HEK293T (cell line): ENCODE data around the gene CYTH3.

Source experiments
- CTCF ChIA-PET: fragments of 350-600 bp; formaldehyde crosslinking; extraction: SDS; loops from one replicate; lab custom pipeline; 2021; ENCODE audit warnings: antibody characterized with exemption, inconsistent platforms; lab: Yijun Ruan, JAX
- POLR2A ChIA-PET: fragments of 350-600 bp; formaldehyde crosslinking; extraction: SDS; loops from one replicate; lab custom pipeline; 2020; ENCODE audit warnings: antibody characterized with exemption, inconsistent platforms; lab: Yijun Ruan, JAX
- DNase-seq: peaks from one replicate; pipeline ENCODE4 v3.0.0; 2012; ENCODE audit warnings: mixed read lengths; ENCODE audit errors: extremely low spot score
- ARNT ChIP-seq: fragments of 450-650 bp; IDR thresholded peaks from 2 replicates; pipeline ENCODE4 v1.6.1; 2017; ENCODE audit warnings: mild to moderate bottlenecking
- BHLHE40 ChIP-seq: fragments of 450-650 bp; IDR thresholded peaks from 2 replicates; pipeline ENCODE4 v1.6.1; 2016; ENCODE audit warnings: mild to moderate bottlenecking, moderate library complexity, borderline replicate concordance
- CTBP1 ChIP-seq: fragments of 450-650 bp; IDR thresholded peaks from 2 replicates; pipeline ENCODE4 v1.6.1; 2016; ENCODE audit warnings: borderline replicate concordance
- ELF4 ChIP-seq: fragments of 450-650 bp; IDR thresholded peaks from 2 replicates; pipeline ENCODE4 v1.6.1; 2017; ENCODE audit warnings: antibody characterized with exemption
- FOXA1 ChIP-seq: fragments of 450-650 bp; IDR thresholded peaks from 2 replicates; pipeline ENCODE4 v1.6.1; 2016; ENCODE audit warnings: mild to moderate bottlenecking
- FOXK2 ChIP-seq: fragments of 450-650 bp; IDR thresholded peaks from 2 replicates; pipeline ENCODE4 v1.6.1; 2016; ENCODE audit warnings: mild to moderate bottlenecking
- FOXM1 ChIP-seq: fragments of 450-650 bp; IDR thresholded peaks from 2 replicates; pipeline ENCODE4 v1.6.1; 2017; ENCODE audit warnings: mild to moderate bottlenecking, borderline replicate concordance
- HDGF ChIP-seq: fragments of 450-650 bp; IDR thresholded peaks from 2 replicates; pipeline ENCODE4 v1.6.1; 2017; ENCODE audit warnings: antibody characterized with exemption, borderline replicate concordance
- L3MBTL2 ChIP-seq: fragments of 450-650 bp; conservative IDR thresholded peaks from 2 replicates; pipeline ENCODE4 v1.6.1; 2016; ENCODE audit warnings: mild to moderate bottlenecking
- LEF1 ChIP-seq: fragments of 450-650 bp; IDR thresholded peaks from 2 replicates; pipeline ENCODE4 v1.6.1; 2017; ENCODE audit warnings: mild to moderate bottlenecking, borderline replicate concordance
- NFRKB ChIP-seq: fragments of 450-650 bp; IDR thresholded peaks from 2 replicates; pipeline ENCODE4 v1.6.1; 2016; ENCODE audit warnings: mild to moderate bottlenecking, moderate library complexity
- PKNOX1 ChIP-seq: fragments of 450-650 bp; IDR thresholded peaks from 2 replicates; pipeline ENCODE4 v1.6.1; 2016
- SP1 ChIP-seq: fragments of 450-650 bp; IDR thresholded peaks from 2 replicates; pipeline ENCODE4 v1.6.1; 2017
- SUZ12 ChIP-seq: fragments of 450-650 bp; IDR thresholded peaks from 2 replicates; pipeline ENCODE4 v1.6.1; 2016; ENCODE audit warnings: mild to moderate bottlenecking
- TARDBP ChIP-seq: fragments of 450-650 bp; IDR thresholded peaks from 2 replicates; pipeline ENCODE4 v1.6.1; 2016
- ZNF384 ChIP-seq: fragments of 450-650 bp; IDR thresholded peaks from 2 replicates; pipeline ENCODE4 v1.6.1; 2016

CYTH3 gene

GRCh38 chr7:6162650-6163366, 109.6 kb downstream of the CYTH3 start:
- CTCF ChIA-PET: no interaction called here
- POLR2A ChIA-PET: no interaction called here
- DNase-seq: no peak
- no peak for TF ChIP-seq TARDBP
- no peak for TF ChIP-seq FOXK2
- no peak for TF ChIP-seq ARNT
- TF ChIP-seq HDGF: no peak
- no peak for TF ChIP-seq NFRKB
- no peak for TF ChIP-seq SP1
- TF ChIP-seq L3MBTL2: no peak
- TF ChIP-seq LEF1: no peak
- TF ChIP-seq PKNOX1: no peak
- TF ChIP-seq FOXM1: no peak
- no peak for TF ChIP-seq ELF4
- no peak for TF ChIP-seq CTBP1
- TF ChIP-seq ZNF384: no peak
- TF ChIP-seq SUZ12: no peak
- no peak for TF ChIP-seq FOXA1
- no peak for TF ChIP-seq BHLHE40

DNA sequence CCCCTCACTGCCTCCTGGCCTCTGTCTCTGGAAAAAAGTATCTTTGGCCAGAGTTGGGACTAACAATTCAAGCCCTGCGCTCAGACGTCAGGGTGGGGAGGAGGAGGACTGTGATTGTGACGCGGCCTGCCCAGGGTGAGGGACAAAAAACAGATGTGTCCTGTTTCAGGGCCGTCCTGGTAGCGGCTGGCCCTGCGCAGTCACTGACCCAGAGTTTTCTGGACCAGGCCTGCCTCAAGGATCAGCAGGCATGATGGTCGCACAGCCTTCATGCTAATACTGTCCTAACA, 110.1 kb downstream of the CYTH3 start:
- TF ChIP-seq FOXM1: no peak
- CTCF ChIA-PET: no interaction called here
- DNase-seq: no peak
- POLR2A ChIA-PET: no interaction called here

GRCh38 chr7:6161463-6162330, 110.7 kb downstream of the CYTH3 start:
- ChIA-PET CTCF (no interaction called here), POLR2A (no interaction called here)
- TF ChIP-seq ARNT (no peak), ELF4 (no peak), ZNF384 (no peak), PKNOX1 (no peak), SUZ12 (no peak), L3MBTL2 (no peak), BHLHE40 (no peak), HDGF (no peak), CTBP1 (no peak), LEF1 (no peak), FOXA1 (no peak)
- no peak for DNase-seq

GRCh38 chr7:6160191-6160623, 112.2 kb downstream of the CYTH3 start:
- TF ChIP-seq HDGF (no peak), SUZ12 (no peak), PKNOX1 (no peak), ZNF384 (no peak), TARDBP (no peak), FOXM1 (no peak), FOXA1 (no peak), SP1 (no peak), BHLHE40 (no peak), CTBP1 (no peak), LEF1 (no peak), L3MBTL2 (no peak), FOXK2 (no peak), ARNT (no peak), ELF4 (no peak), NFRKB (no peak)
- DNase-seq: peak; percentile 68
- ChIA-PET CTCF (interaction anchor here (0.6 to 2.0 kb wide), 11 partner anchors 57 to 329 kb away, joined by 3 to 24 read pairs (median 4); no protein-coding TSS in a partner anchor), POLR2A (no interaction called here)

GRCh38 chr7:6159524-6160031, 112.8 kb downstream of the CYTH3 start:
- DNase-seq: no peak
- TF ChIP-seq FOXM1: no peak
- TF ChIP-seq NFRKB: no peak
- TF ChIP-seq FOXA1: no peak
- no peak for TF ChIP-seq ZNF384
- no peak for TF ChIP-seq ELF4
- TF ChIP-seq PKNOX1: no peak
- no peak for TF ChIP-seq SUZ12
- TF ChIP-seq ARNT: no peak
- no peak for TF ChIP-seq BHLHE40
- no peak for TF ChIP-seq HDGF
- no peak for TF ChIP-seq L3MBTL2
- TF ChIP-seq TARDBP: no peak
- ChIA-PET CTCF (interaction anchor here (0.7 to 2.0 kb wide), 8 partner anchors 57 to 179 kb away, joined by 3 to 24 read pairs (median 4); no protein-coding TSS in a partner anchor), POLR2A (no interaction called here)
